Activated T-helper 17 cell treated with anti-CD3 and anti-CD28 coated beads, Interleukin-2, amount 50 U/mL, for 72 hours (primary cell): ENCODE measurements around the gene PDX1. TPM values are rescaled to one million over a fixed set of nuclear protein-coding genes. Genes with fewer than 3 reads are reported as not detected.
A peak's percentile ranks its signal among the peaks of the same experiment; 100 is the strongest.

ENCODE experiments used
- ATAC-seq: fragments of 150-1000 bp; cut with Tn5 transposase; replicated peaks from 2 replicates; pipeline ENCODE4 v1.10.0; 2021; ENCODE audit warnings: mild to moderate bottlenecking, moderate library complexity
- H3K27ac Mint-ChIP-seq: one replicate; pipeline ENCODE4 v1.8.0; 2022; ENCODE audit warnings: mixed read lengths
- H3K27me3 Mint-ChIP-seq: one replicate; pipeline ENCODE4 v1.8.0; 2022; ENCODE audit warnings: mixed read lengths
- H3K36me3 Mint-ChIP-seq: one replicate; pipeline ENCODE4 v1.8.0; 2022; ENCODE audit warnings: low read depth, mild to moderate bottlenecking, mixed read lengths
- H3K4me1 Mint-ChIP-seq: one replicate; pipeline ENCODE4 v1.8.0; 2022; ENCODE audit warnings: mixed read lengths
- H3K4me3 Mint-ChIP-seq: one replicate; pipeline ENCODE4 v1.8.0; 2022; ENCODE audit warnings: mild to moderate bottlenecking, mixed read lengths
- H3K9me3 Mint-ChIP-seq: one replicate; pipeline ENCODE4 v1.8.0; 2022; ENCODE audit warnings: mixed read lengths
- total RNA-seq, 2 donors: library from RNA; stranded (reverse); gene quantifications; one replicate each; pipeline ENCODE4 v1.2.3, GENCODE V29; 2022

PDX1 gene
- total RNA-seq, 2 donors from 2014 or later = not detected

DNA sequence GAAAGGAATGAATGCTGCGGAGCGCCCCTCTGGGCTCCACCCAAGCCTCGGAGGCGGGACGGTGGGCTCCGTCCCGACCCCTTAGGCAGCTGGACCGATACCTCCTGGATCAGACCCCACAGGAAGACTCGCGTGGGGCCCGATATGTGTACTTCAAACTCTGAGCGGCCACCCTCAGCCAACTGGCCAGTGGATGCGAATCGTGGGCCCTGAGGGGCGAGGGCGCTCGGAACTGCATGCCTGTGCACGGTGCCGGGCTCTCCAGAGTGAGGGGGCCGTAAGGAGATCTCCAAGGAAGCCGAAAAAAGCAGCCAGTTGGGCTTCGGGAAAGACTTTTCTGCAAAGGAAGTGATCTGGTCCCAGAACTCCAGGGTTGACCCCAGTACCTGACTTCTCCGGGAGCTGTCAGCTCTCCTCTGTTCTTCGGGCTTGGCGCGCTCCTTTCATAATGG, 8.6 kb downstream of the PDX1 start:
- H3K27ac Mint-ChIP-seq = no peak overlapping the region
- no peaks in the 10 kb centered on the region for H3K36me3 Mint-ChIP-seq
- H3K4me1 Mint-ChIP-seq = no peaks in the 10 kb centered on the region
- ATAC-seq = no peak
- H3K4me3 Mint-ChIP-seq = no peak overlapping the region
- H3K9me3 Mint-ChIP-seq = no peaks in the 10 kb centered on the region
- H3K27me3 Mint-ChIP-seq = peaks cover 74% of the 10 kb centered on the region

DNA sequence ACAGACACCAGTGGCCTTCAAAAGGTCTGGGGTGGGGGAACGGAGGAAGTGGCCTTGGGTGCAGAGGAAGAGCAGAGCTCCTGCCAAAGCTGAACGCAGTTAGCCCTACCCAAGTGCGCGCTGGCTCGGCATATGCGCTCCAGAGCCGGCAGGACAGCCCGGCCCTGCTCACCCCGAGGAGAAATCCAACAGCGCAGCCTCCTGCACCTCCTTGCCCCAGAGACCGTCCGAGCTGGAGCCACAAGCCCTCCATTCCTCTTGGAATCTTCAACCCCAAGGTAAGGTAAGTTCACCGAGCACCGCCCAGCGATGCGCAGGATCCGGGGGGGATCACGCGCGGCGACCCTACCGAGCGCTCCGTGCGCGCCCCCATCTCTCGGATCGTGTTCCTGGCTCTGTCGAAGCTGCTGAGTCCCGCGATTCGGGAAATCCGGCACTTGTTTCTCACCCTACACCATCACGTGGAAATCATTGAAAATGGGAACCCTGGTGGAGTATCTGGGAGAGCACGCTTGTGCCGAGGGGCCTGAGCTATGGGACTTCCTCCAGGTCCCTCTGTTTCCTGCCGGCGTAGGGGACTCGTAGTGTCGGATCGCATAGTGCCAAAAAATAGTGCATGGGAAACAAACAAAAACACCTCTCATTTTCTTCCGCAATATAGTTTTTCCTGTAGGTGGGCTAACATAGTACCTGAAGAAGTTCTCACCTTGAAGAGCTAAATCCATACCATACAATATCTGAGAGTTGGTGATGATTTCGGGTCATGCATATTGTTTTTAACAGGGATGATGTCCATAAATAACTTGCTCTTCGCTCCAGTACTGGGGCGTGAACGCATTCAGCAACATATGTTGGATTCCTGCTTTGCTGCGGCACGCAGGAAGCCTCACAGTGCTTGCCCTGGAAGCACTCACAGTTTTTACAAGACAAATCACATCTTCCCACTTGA, 9.3 kb downstream of the PDX1 start:
- H3K4me3 Mint-ChIP-seq = no peak overlapping the region
- no peaks in the 10 kb centered on the region for H3K4me1 Mint-ChIP-seq
- H3K36me3 Mint-ChIP-seq = no peaks in the 10 kb centered on the region
- no peak for ATAC-seq
- H3K27me3 Mint-ChIP-seq = peaks cover 73% of the 10 kb centered on the region
- no peaks in the 10 kb centered on the region for H3K9me3 Mint-ChIP-seq
- no peak overlapping the region for H3K27ac Mint-ChIP-seq

DNA sequence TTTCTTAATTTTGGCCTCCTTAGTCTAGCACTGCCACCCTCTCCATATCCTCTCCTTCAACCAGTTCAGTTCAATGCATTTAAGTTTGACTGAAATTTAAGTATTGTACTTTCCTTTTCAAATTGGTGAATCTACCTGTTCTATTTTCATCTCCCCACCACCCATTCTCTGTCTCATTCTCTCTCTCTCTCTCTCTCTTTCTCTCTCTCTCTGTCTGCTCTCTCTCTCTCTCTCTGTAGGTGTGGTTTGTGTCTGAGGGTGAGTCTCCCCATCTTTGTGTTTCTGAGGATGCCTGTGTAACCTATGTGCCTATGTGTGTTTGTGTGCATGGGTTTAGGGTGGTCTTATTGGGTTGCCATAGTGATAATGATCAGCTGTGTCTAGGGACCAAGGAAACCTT, 10.1 kb downstream of the PDX1 start:
- H3K9me3 Mint-ChIP-seq = no peaks in the 10 kb centered on the region
- H3K4me3 Mint-ChIP-seq = no peak overlapping the region
- peaks cover 70% of the 10 kb centered on the region for H3K27me3 Mint-ChIP-seq
- no peak overlapping the region for H3K27ac Mint-ChIP-seq
- H3K4me1 Mint-ChIP-seq = no peaks in the 10 kb centered on the region
- ATAC-seq = no peak
- H3K36me3 Mint-ChIP-seq = no peaks in the 10 kb centered on the region

DNA sequence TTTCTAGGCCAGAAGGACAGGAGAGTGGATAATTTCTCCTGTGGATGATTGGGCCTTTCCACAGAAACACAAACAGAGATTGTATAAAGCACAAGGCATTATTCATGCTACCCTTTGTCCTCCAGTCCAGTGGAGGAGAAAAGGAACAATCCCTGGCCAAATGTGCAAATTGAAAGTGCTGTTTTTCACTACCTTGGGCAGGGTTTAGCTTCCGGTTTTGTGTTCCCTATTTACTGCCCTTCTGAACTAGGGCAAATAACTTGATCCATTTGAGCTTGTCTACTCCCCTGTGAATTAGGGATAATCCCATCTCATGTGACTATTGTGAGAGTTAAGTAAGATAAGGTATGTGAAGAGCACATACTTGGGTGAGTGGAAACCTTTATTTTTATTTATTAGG, 13.3 kb downstream of the PDX1 start:
- Mint-ChIP-seq H3K27me3 (peaks cover 43% of the 10 kb centered on the region), H3K36me3 (no peaks in the 10 kb centered on the region)
- ATAC-seq = no peak

DNA sequence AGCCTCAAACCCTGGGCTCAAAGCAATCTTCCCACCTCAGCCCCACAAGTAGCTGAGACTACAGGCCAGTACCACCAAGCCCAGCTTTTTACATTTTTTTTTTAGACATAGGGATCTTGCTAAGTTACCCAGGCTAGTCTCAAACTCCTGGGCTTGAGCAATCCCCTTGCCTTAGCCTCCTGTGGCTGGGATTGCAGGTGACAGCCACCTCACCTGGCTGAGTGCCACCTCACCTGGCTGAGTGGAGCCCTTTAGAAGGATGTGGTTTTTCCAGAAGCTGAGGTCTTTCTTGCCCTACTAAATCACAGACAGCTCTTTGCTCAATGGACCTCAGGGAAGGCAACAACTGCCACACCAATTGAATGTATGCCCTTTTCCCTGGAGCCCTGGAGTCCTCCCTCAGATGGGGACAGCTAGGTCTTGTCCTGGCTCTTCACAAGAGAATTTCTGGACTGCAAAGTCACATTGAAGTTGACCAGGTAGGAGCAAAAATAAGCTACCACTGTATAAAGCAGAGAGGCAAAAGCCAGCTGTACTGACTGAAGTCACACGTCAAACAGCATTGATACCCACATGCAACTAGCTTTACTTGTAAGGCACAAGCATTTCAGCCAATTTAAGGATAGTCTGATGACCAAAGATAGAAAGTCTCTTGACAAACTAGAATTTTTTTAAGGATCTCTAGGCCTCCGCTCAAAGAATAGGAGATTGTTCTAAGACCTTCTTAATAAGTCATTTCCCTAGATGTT, 14.0 kb downstream of the PDX1 start:
- Mint-ChIP-seq H3K36me3 (no peaks in the 10 kb centered on the region), H3K9me3 (no peaks in the 10 kb centered on the region), H3K4me3 (no peak overlapping the region), H3K27ac (no peak overlapping the region), H3K4me1 (no peaks in the 10 kb centered on the region), H3K27me3 (peaks cover 38% of the 10 kb centered on the region)
- no peak for ATAC-seq

More for the DNA sequence above, 13.3 kb downstream of the PDX1 start:
- H3K27ac Mint-ChIP-seq = no peak overlapping the region
- no peak overlapping the region for H3K4me3 Mint-ChIP-seq
- H3K4me1 Mint-ChIP-seq = no peaks in the 10 kb centered on the region
- H3K9me3 Mint-ChIP-seq = no peaks in the 10 kb centered on the region

DNA sequence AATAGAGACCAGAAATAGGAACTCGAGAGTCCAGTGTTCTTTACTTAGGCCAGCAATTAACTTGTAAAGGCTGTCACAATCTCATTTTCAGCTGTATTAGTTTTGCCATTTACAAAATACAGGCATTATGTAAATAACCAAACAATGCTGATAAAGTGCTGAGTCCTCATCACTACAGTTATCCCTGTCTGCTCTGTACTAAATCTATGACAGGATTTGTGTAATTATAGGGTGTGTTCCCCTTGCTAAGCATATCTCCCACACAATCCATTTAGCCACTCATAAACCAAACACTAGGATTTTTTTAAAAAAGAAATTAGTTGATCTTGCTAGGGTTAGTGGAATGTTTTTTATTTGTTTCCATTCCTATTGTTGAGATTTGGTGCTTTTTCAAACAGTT, 23.2 kb downstream of the PDX1 start:
- no peaks in the 10 kb centered on the region for H3K36me3 Mint-ChIP-seq
- no peak for ATAC-seq
- H3K27ac Mint-ChIP-seq = no peak overlapping the region
- peaks cover 10% of the 10 kb centered on the region for H3K27me3 Mint-ChIP-seq
- H3K4me3 Mint-ChIP-seq = no peak overlapping the region
- no peaks in the 10 kb centered on the region for H3K9me3 Mint-ChIP-seq
- H3K4me1 Mint-ChIP-seq = no peaks in the 10 kb centered on the region

DNA sequence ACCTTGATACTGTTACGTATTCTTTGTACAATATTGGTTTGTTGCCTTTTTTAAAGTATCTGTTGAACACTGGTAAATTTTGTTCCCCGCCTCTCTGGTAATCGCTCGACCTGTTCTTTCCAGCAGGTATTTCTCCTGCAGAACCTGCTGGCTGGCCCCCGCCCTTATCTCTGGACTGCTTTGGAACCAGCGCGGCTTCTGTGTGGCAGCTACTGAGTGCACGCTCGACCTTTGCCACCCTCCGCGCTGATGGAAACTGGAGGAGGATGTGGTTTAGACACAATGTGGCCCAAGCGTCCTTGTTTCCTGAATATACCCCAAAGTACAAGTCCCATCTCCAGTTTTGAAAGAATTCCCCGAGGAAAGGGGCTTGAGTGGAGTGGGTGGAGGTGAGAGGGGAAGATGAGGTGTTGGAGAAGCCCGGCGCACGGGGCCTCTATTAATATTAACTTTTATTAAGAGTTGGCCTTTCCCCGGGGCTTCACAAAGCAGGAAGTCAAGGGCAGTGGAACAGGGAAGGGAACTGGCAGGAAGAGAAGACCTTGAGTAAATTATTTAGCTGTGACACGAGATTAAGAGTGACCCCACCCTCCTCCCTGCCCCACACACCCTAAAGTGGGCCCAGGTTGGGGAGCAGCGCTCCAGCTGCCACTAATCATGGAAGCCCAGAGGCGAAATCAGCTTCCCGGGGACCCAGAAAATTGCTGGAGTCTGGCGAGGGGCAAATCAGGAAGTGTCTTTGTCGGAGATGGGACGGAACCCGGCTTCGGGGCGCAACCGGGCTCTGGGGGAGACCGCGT, 33.3 kb downstream of the PDX1 start:
- H3K4me3 Mint-ChIP-seq = peak overlapping the region; percentile 66

DNA sequence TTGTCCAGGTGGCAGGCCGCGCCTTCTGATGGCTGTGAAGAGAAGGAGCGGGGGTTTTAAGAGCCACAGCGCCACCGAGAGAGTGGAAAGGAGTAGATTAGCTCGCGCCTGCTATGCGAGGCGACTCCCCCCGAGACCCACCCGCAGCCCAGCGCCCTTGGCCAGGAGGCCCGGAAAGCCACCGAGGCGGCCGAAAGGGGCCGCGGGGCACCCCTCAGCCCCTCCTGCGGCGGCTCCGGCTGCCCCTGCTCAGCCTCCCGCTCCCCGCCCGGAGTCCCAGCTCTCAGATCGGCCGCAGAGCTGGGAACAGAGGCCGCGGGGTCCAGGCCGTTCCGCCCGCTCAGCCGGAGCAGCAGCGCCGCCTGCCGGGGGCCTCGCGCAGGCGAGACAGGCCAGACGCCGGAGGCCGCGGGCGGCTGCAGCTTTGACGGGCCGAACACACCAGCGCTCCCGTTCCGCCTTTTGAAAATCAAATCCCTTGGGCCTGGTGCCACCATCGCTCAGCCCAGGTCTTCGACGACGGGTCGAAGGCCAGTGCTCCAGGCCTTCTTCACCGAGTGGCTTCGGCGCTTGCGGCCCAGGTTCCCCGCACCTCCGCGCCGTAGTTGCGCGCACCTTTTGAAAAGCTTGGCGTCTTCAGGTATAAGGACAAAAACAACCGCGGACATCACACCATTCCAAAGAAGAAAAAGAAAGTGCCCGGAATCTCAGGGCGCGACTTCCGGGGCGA, 34.0 kb downstream of the PDX1 start:
- peak overlapping the region; percentile 72 for H3K4me3 Mint-ChIP-seq
- peaks cover 46% of the 10 kb centered on the region for H3K27me3 Mint-ChIP-seq
- no peaks in the 10 kb centered on the region for H3K9me3 Mint-ChIP-seq
- H3K27ac Mint-ChIP-seq = no peak overlapping the region
- no peaks in the 10 kb centered on the region for H3K36me3 Mint-ChIP-seq
- ATAC-seq = peak; percentile 96
- H3K4me1 Mint-ChIP-seq = no peaks in the 10 kb centered on the region

More for the DNA sequence above, 33.3 kb downstream of the PDX1 start:
- Mint-ChIP-seq H3K4me1 (no peaks in the 10 kb centered on the region), H3K9me3 (no peaks in the 10 kb centered on the region), H3K27ac (no peak overlapping the region), H3K36me3 (no peaks in the 10 kb centered on the region), H3K27me3 (peaks cover 44% of the 10 kb centered on the region)
- no peak for ATAC-seq

DNA sequence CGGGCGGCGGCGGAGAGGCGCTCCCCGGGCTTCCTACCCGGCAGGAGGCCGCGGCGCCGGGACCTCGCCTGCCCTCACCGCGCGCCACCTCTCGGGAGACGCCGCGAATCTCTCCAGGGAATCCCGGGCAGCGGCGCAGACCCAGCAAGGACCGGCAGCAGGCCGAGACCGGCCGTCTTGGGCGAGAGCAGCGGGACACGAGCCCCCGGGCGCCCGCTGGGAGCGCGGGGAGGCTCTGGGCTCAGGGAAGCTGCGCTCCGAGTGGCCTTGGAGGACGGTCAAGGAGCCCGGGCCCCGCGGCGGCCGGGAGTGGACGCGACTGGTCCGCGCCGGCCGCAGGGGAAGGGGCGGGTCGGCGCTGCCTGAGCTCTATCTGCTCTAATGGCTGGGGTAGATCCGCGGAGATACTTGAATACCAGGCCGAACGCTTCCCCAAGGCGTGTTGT, 34.6 kb downstream of the PDX1 start:
- Mint-ChIP-seq H3K4me3 (peak overlapping the region; percentile 72), H3K27me3 (peaks cover 48% of the 10 kb centered on the region), H3K27ac (no peak overlapping the region), H3K9me3 (no peaks in the 10 kb centered on the region), H3K36me3 (no peaks in the 10 kb centered on the region), H3K4me1 (no peaks in the 10 kb centered on the region)
- ATAC-seq = peak; percentile 52

DNA sequence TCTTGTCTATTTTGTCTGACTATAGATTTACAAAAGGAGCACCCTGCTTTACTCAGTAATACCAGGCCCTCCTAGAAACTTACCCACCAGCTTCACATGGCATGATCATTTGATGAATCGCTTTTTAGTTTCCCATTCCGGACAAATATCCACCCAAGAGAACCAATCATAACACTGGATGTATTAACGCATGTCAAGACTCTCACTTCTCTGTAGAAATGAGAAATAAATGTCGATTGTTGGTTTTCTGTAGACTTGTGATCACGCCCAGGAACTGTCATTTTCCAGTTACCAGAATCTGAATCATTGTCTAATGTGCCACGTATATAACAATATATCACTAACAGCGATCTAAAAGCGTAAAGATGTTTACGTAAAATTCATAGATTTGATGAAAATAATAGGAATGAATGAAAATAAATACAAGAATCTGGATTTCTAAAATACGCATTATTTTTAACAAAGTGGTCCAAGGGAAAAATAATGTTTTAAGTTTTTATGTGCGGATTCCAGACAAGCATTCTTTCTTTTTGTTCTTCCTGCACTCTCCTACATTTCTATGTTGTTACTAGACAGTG, 35.3 kb downstream of the PDX1 start:
- H3K4me3 Mint-ChIP-seq = no peak overlapping the region
- H3K36me3 Mint-ChIP-seq = no peaks in the 10 kb centered on the region
- H3K27ac Mint-ChIP-seq = no peak overlapping the region
- no peak for ATAC-seq
- no peaks in the 10 kb centered on the region for H3K9me3 Mint-ChIP-seq
- H3K4me1 Mint-ChIP-seq = no peaks in the 10 kb centered on the region
- peaks cover 48% of the 10 kb centered on the region for H3K27me3 Mint-ChIP-seq

DNA sequence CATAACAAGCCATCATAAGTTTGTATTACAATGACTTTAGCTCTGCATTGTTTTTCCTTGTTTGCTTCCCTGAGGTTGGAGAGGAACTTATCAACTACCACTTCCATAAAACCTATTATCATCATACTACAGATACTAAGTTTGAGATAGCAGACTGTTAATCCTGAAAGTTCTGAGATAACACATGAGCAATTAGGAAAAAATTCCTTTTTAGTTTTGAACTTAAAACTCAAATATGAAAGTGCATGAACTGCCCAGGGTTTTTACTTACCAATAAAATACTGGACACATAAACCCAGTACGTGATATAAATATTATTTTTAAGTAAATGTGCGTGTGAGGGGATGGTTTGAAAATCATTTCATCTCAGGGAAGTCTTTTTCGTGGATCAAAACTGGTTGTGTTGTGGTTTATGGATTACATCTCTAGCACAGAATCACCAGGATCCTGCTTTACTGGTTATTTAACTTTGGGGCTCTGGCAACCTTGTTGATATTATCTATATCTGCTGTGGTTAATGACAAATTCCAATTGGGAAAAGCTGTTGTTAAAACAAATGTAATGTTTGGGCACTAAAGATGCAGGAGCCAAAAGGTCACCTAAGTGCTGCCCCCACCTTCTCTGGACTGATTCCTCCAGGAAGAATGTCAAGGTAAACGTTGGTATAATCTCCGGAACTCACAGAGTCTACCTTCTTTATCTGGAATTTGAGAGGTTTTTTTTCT, 36.9 kb downstream of the PDX1 start:
- H3K27me3 Mint-ChIP-seq = peaks cover 47% of the 10 kb centered on the region

DNA sequence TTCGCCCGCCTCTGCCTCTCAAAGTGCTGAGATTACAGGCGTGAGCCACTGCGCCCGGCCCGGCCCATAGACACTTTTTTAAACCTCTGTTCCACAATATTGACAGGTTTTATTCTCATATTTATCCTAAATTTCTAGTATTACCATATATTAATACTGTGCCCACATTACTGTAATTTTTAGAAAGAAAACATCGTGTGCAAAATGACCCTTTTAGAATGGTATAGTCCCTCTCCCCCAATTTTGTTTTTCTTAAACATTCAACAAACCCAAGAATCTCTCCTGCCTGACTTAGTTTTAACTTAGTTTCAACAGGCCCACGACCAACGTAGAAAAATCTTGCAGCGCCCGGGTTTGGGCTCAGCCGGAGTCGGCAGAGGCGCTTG, 40.2 kb downstream of the PDX1 start:
- Mint-ChIP-seq H3K4me1 (no peaks in the 10 kb centered on the region), H3K9me3 (no peaks in the 10 kb centered on the region), H3K27me3 (peaks cover 50% of the 10 kb centered on the region), H3K27ac (no peak overlapping the region), H3K4me3 (peak overlapping the region; percentile 58), H3K36me3 (no peaks in the 10 kb centered on the region)
- no peak for ATAC-seq

More for the DNA sequence above, 36.9 kb downstream of the PDX1 start:
- H3K4me1 Mint-ChIP-seq = no peaks in the 10 kb centered on the region
- no peak overlapping the region for H3K4me3 Mint-ChIP-seq
- no peaks in the 10 kb centered on the region for H3K36me3 Mint-ChIP-seq
- no peak for ATAC-seq
- H3K9me3 Mint-ChIP-seq = no peaks in the 10 kb centered on the region
- no peak overlapping the region for H3K27ac Mint-ChIP-seq
